Small intestine (tissue), 16 donors: Measurements from ENCODE around the gene AKR1C4. TPM values are rescaled to one million over a fixed set of nuclear protein-coding genes. Genes with fewer than 3 reads are reported as not detected.

ENCODE experiments used
- DNase-seq, 2 donors: peaks; one replicate each; pipeline versions ENCODE4 v3.0.0 to v3.0.0-alpha.2; 2013
- FAIRE-seq: peaks from 2 replicates; lab custom pipeline; 2012; peaks lifted over from hg19 to GRCh38; lab: Jason Lieb, UNC
- H3K27ac ChIP-seq, 3 donors: one replicate each; pipeline ENCODE4 v1.5.1; 2013; ENCODE audit warnings: low read length in 2 of 3, mild to moderate bottlenecking in 2 of 3, control low read depth in 1 of 3, inconsistent platforms in 1 of 3, low read depth in 1 of 3, moderate library complexity in 1 of 3
- H3K27me3 ChIP-seq, 3 donors: one replicate each; pipeline ENCODE4 v1.6.1; 2013; ENCODE audit warnings: low read length in 3 of 3, inconsistent platforms in 1 of 3; ENCODE audit not compliant: control insufficient read depth in 3 of 3, insufficient read depth in 3 of 3
- H3K36me3 ChIP-seq, 3 donors: one replicate each; pipeline ENCODE4 v1.6.1; 2013; ENCODE audit warnings: low read length in 3 of 3, inconsistent platforms in 1 of 3, low read depth in 1 of 3, mild to moderate bottlenecking in 1 of 3, moderate library complexity in 1 of 3; ENCODE audit not compliant: control insufficient read depth in 3 of 3, insufficient read depth in 2 of 3
- H3K4me1 ChIP-seq, 3 donors: one replicate each; pipeline ENCODE4 v1.6.1; 2013; ENCODE audit warnings: low read length in 2 of 3, inconsistent platforms in 1 of 3, low read depth in 1 of 3, mild to moderate bottlenecking in 1 of 3, moderate library complexity in 1 of 3; ENCODE audit not compliant: control insufficient read depth in 3 of 3, insufficient read depth in 2 of 3
- H3K4me3 ChIP-seq, 3 donors: one replicate each; pipeline ENCODE4 v1.5.1; 2013; ENCODE audit warnings: low read length in 3 of 3, control low read depth in 1 of 3, inconsistent platforms in 1 of 3, low read depth in 1 of 3, mild to moderate bottlenecking in 1 of 3, moderate library complexity in 1 of 3
- H3K9me3 ChIP-seq, 2 donors: one replicate each; pipeline ENCODE4 v1.6.1; 2013; ENCODE audit warnings: low read depth in 1 of 2, low read length in 1 of 2; ENCODE audit not compliant: control insufficient read depth in 2 of 2, insufficient read depth in 1 of 2
- WGBS, 3 donors: extraction: QIAGEN DNeasy Blood & Tissue Kit; methylation state at CpG; one replicate each; pipeline ENCODE4 v1.1.7; 2013; 5-methylcytosine and 5-hydroxymethylcytosine counted together
- long read RNA-seq, 10 donors: transcript quantifications; one replicate each; lab custom pipeline, GENCODE V29; 2026
- polyA plus RNA-seq, 4 donors: library from polyadenylated mRNA; stranded (reverse) in 3 of 4; unstranded in 1 of 4; fragments of 200-250 nt in 3 of 4; fragments of 120-200 nt in 1 of 4; gene quantifications; one replicate each; pipeline versions ENCODE4 v1.2.1 to v1.2.3, GENCODE V29; 2013
- donor health status: healthy with polysubstance abuse.
- donor health status: control.
- donor health status: control.
- donor health status: Bipolar disorder and iron deficiency.
- donor health status: healthy.

Gene AKR1C4
- 1 to 10 TPM in 3 of 4 donors, under 1 TPM in 1; 0.12 to 2.2 (median 2.0) TPM for polyA plus RNA-seq
- long read RNA-seq, donor 1 = 0 reads
- long read RNA-seq, donor 2 = 0 reads
- long read RNA-seq, donor 3 = 0 reads
- long read RNA-seq, donor 4 = 0 reads
- long read RNA-seq, donor 5 = 0 reads
- long read RNA-seq, donor 6 = 0 reads
- long read RNA-seq, donor 7 = 0 reads
- long read RNA-seq, donor 8 = 0 reads
- long read RNA-seq, donor 9 = 0 reads
- long read RNA-seq, donor 10 = 0 reads

DNA sequence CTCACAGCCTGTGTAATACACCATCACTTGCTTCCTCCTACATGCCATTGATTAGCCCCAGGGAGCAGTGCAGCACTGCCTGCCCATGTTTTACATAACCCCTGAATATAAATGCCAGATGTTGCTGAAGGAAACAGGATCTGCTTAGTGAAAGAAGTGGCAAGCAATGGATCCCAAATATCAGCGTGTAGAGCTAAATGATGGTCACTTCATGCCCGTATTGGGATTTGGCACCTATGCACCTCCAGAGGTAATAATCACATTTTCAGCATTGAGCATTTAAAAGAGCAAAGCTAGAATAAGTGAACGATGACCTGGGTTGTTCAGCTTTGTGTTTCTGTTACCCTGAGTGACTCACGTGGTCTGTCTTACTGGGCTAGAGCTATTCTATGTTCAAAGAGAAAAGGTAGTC is at the start of gene AKR1C4:
AKR1C4 (plus strand) TSS at position 136 of the 412 bp plus-strand sequence; CDS start at position 167, 31 bp downstream.
- WGBS, 3 donors = 25 to 68% (median 32%) methylated on average over 4 of the region's 4 CpGs
- Histone ChIP-seq H3K9me3 (peaks cover 0 to 11% of the 10 kb centered on the region in 2 donors), H3K27ac (peak within 1 kb of the TSS; percentile 70 to 85 (median 79)), H3K4me3 (no peak within 1 kb of the TSS), H3K4me1 (peaks cover 0 to 12% (median 0%) of the 10 kb centered on the region in 3 donors), H3K36me3 (no peaks in the 10 kb centered on the region), H3K27me3 (no peaks in the 10 kb centered on the region)
- FAIRE-seq = no peak
- DNase-seq = peak; percentile 57 to 67

DNA sequence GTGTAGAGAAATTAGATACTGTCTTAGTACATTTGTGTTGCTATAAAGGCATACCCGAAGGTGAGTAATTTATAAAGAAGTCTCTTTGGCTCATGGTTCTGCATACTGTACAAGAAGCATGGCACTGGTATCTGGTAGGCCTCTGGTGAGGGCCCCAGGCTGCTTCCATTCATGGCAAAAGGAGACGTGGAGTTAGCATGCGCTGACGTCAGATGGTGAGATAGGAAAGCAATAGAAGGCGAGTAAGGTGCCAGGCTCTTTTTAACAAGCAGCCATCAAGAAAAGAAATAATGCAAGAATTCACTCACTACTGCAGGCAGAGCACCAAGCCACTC is 49.8 kb upstream of the AKR1C4 start:
- FAIRE-seq = no peak
- H3K9me3 ChIP-seq = peaks cover 0 to 22% of the 10 kb centered on the region in 2 donors
- H3K27ac ChIP-seq = peak overlapping the region in 2 of 3 donors; percentile 5 to 37

DNA sequence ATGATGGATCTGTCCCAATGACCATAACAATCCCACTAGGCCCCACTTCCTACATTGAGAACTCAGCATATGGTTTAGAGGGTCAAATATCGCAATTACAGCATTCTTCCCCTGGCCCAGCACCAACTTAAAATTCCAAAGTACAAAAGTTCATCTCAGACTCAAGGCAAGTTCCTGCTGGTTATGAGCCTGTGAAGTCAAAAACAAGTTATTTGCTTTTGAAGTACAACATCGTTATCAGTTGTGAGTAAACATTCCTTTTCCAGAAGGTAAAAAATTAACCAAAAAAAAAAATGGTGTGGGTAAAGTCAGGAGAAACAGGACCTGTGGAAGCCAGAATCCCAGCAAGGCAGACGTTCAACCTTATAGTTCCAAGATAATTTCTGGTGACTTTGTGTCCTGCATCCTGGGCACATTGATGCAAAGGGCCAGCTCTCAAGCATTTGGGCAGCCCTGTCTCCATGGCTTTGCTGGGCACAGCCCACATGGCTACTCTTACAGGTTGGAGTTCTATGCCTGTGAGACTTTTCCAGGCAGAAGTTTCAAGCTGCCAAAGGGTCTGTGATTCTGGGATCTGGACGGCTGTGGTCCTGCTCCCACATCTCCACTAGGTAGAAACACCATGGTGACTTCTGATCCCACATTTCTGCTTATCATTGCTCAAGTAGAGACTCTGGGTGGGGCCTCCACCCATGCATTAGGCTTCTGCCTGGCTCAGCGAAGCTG is 49.2 kb upstream of the AKR1C4 start:
- Histone ChIP-seq H3K36me3 (no peaks in the 10 kb centered on the region), H3K9me3 (peaks cover 0 to 22% of the 10 kb centered on the region in 2 donors), H3K27ac (peak overlapping the region; percentile 27 to 76 (median 67)), H3K4me1 (peaks cover 0 to 19% (median 0%) of the 10 kb centered on the region in 3 donors), H3K4me3 (no peak overlapping the region), H3K27me3 (no peaks in the 10 kb centered on the region)
- FAIRE-seq (no peak), DNase-seq (peak; percentile 79 to 90)
- WGBS, 3 donors = 14 to 59% (median 24%) methylated on average over 5 of the region's 5 CpGs

More for the DNA sequence above, 49.8 kb upstream of the AKR1C4 start:
- Histone ChIP-seq H3K27me3 (no peaks in the 10 kb centered on the region), H3K4me3 (no peak overlapping the region), H3K36me3 (no peaks in the 10 kb centered on the region), H3K4me1 (peaks cover 0 to 22% (median 2%) of the 10 kb centered on the region in 3 donors)
- no peak for DNase-seq
- WGBS, 3 donors = 37 to 64% (median 55%) methylated on average over 5 of the region's 5 CpGs

DNA sequence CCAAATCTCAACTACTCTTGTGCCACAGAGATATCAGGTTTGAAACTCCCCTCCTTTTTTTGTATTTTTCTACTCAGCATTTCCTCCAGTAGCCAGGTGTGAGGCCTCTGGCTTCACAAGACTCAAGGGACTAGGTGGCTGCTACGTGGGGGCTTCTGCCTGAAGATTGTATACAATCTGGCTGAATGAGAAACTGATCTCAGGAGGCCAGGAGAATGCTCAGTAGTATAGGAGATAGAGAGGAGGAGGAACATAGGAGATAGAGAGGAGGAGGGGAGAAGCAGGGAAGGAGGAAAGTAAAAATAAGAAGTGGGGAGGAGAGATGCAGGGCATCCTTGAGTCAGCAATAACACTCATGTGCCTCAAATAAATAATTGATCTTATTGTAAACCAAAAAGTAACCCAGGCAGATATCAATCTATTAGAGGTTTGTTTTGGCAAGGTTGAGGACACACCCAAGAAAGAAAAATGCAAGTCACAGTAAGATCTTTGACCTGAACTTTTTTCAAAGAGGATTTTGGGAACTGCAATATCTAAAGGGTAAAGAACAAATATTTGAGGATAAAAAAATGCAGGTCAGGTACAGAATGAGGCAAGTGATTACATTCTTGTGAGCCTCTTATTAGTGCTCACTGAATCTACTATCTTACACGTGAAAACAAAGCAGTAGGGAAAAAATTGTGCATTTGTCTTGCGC is 48.5 kb upstream of the AKR1C4 start:
- Histone ChIP-seq H3K4me3 (no peak overlapping the region), H3K36me3 (no peaks in the 10 kb centered on the region), H3K27me3 (no peaks in the 10 kb centered on the region), H3K4me1 (peaks cover 0 to 19% (median 0%) of the 10 kb centered on the region in 3 donors), H3K9me3 (peaks cover 0 to 22% of the 10 kb centered on the region in 2 donors), H3K27ac (peak overlapping the region; percentile 6 to 76 (median 67))
- 31 to 47% (median 43%) methylated on average over 3 of the region's 3 CpGs for WGBS, 3 donors
- peak; percentile 8 to 75 for DNase-seq
- no peak for FAIRE-seq

DNA sequence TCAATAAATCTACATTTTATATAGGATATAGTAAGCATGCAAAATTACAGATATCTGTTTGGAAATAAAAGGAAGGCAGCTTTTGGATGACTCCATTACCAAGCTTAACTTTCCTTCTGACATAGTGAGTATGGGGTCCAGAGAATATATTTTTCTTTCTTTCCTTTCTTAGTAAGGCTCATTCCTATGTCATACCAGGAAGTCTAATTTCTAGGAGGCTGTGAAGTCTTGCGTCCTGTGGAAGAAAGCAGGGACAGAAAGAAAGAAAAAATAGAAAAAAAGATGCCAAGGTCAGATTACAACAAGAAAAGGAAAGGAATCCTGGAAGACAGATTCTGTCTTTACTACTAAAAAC is 48.0 kb upstream of the AKR1C4 start:
- no peak for FAIRE-seq
- H3K4me1 ChIP-seq = peaks cover 0 to 19% (median 0%) of the 10 kb centered on the region in 3 donors
- H3K27me3 ChIP-seq = no peaks in the 10 kb centered on the region
- peaks cover 0 to 22% of the 10 kb centered on the region in 2 donors for H3K9me3 ChIP-seq
- H3K36me3 ChIP-seq = no peaks in the 10 kb centered on the region
- 12 to 55% (median 38%) methylated on average over 1 of the region's 1 CpG for WGBS, 3 donors
- H3K27ac ChIP-seq = peak overlapping the region in 2 of 3 donors; percentile 16 to 55
- no peak overlapping the region for H3K4me3 ChIP-seq
- DNase-seq = peak in 1 of 2 donors; percentile 10

DNA sequence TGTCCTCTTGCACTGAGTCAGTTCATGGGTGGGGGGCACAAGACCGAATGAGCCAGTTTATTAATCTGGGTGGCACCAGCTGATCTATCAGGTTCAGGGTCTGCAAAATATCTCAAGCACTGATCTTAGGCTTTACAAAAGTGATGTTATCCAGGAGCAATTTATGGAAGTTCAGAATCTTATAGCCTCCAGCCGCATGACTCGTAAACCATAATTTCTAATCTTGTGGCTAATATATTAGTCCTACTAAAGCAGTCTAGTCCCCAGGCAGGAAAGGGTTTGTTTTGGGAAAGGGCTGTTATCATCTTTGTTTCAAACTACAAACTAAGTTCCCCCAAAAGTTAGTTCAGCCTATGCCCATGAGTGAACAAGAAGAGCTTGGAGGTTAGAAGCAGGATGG is 45.6 kb upstream of the AKR1C4 start:
- no peak for FAIRE-seq
- H3K9me3 ChIP-seq = peaks cover 0 to 22% of the 10 kb centered on the region in 2 donors
- 94 to 96% (median 95%) methylated on average over 3 of the region's 3 CpGs for whole genome bisulfite sequencing, 3 donors

DNA sequence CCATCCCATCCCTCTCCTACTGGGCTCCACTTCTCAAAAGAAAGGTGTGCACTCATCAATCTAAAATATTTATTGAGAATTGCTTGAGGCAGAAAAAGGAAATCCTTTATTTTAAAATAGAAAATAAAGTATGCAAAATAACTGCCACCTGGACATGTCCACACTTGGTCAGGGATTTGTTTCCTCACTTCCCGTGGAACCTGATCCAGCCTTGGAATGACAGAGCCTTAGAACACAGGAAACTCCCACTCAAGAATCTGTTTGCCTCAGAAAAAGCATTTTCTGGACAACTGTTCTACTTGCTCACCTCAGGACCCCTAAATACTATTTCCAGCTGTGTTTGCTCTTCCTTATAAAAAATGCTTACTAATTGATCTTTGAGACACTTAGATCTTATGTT is 40.7 kb upstream of the AKR1C4 start:
- no peak for FAIRE-seq
- no peak for DNase-seq
- no peaks in the 10 kb centered on the region for H3K36me3 ChIP-seq
- peaks cover 0 to 16% of the 10 kb centered on the region in 2 donors for H3K9me3 ChIP-seq
- H3K4me1 ChIP-seq = no peaks in the 10 kb centered on the region
- H3K27ac ChIP-seq = no peak overlapping the region
- H3K27me3 ChIP-seq = no peaks in the 10 kb centered on the region
- 21 to 64% (median 54%) methylated on average over 1 of the region's 1 CpG for WGBS, 3 donors
- H3K4me3 ChIP-seq = no peak overlapping the region

More for the DNA sequence above, 45.6 kb upstream of the AKR1C4 start:
- no peak for DNase-seq
- no peak overlapping the region for H3K27ac ChIP-seq
- no peaks in the 10 kb centered on the region for H3K36me3 ChIP-seq
- H3K4me1 ChIP-seq = peaks cover 0 to 19% (median 0%) of the 10 kb centered on the region in 3 donors
- H3K4me3 ChIP-seq = no peak overlapping the region
- H3K27me3 ChIP-seq = no peaks in the 10 kb centered on the region

DNA sequence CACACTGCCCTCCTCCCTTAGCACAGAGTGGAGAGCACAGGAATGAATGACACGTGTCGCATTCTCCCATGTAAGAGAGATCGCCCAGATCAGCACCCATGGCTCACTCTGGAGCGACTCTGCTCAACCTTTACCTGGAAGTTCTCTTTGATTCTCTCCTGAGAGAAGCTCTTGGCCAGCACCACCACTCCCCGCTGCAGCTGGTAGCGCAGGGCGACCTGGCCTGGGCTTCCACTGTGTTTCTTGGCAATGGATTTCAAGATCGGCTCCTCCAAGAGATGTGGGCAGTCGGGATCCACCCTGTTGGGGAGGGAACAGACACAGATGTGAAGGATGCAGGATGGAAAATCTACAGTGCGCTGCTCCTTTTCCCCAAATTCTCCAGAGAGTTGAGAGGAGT is 39.1 kb upstream of the AKR1C4 start:
- DNase-seq (no peak), FAIRE-seq (no peak)
- no peaks in the 10 kb centered on the region for H3K4me1 ChIP-seq
- peaks cover 0 to 17% of the 10 kb centered on the region in 2 donors for H3K9me3 ChIP-seq
- H3K36me3 ChIP-seq = no peaks in the 10 kb centered on the region
- H3K4me3 ChIP-seq = no peak overlapping the region
- no peaks in the 10 kb centered on the region for H3K27me3 ChIP-seq
- WGBS, 3 donors = 78 to 91% (median 84%) methylated on average over 10 of the region's 10 CpGs
- no peak overlapping the region for H3K27ac ChIP-seq
